GM12873 (cell line): Measurements from ENCODE around the gene CEP85L.

Experiments
- TF ChIP-seq, protein P1 (sequence below): IDR thresholded peaks from 2 replicates; pipeline ENCODE4 v1.5.1; 2012; ENCODE audit warnings: low read depth, mild to moderate bottlenecking, moderate library complexity, low read length, control low read depth; ENCODE audit not compliant: insufficient read depth; ENCODE audit errors: missing control alignments

CEP85L gene

DNA sequence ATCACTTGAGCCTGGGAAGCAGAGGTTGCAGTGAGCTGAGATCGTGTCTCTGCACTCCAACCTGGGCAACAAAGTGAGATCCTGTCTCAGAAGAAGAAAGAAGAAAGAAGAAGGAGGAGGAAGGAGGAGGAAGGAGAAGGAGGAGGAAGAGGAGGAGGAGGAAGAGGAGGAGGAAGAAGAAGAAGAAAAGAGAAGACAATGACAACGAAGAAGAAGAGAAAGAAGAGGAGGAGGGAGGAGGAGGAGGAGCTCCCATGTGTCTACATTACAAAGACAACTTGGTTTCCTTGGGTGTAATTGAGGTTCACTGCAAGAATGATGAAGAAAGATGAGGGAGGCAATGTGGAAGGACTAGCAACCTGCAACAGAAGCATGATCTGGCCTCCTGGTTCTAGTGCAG lies 21.3 kb upstream of the CEP85L start:
- TF ChIP-seq, protein P1, sequence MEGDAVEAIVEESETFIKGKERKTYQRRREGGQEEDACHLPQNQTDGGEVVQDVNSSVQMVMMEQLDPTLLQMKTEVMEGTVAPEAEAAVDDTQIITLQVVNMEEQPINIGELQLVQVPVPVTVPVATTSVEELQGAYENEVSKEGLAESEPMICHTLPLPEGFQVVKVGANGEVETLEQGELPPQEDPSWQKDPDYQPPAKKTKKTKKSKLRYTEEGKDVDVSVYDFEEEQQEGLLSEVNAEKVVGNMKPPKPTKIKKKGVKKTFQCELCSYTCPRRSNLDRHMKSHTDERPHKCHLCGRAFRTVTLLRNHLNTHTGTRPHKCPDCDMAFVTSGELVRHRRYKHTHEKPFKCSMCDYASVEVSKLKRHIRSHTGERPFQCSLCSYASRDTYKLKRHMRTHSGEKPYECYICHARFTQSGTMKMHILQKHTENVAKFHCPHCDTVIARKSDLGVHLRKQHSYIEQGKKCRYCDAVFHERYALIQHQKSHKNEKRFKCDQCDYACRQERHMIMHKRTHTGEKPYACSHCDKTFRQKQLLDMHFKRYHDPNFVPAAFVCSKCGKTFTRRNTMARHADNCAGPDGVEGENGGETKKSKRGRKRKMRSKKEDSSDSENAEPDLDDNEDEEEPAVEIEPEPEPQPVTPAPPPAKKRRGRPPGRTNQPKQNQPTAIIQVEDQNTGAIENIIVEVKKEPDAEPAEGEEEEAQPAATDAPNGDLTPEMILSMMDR: no peak

DNA sequence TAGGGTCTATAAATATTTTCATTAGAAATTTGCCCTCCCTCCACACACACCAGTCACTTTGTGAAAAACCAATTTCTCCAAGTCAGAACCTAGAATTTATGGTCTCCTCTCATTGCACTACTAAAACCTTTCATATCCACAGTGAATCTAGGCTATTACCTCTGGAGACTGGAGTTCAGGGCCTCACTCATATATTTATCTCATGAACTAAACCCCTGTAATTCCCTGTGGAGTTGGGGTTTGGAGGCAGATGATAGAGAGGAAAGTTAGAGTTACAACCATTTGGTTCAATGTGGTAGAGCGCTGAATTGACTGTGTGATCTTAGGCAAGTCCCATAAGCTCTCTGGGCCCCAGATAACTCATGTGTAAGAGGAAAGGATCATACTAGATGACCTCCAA lies 18.2 kb upstream of the CEP85L start:
- TF ChIP-seq, protein P1: no peak

GRCh38 chr6:118668761-118669385 lies 17.5 kb upstream of the CEP85L start:
- TF ChIP-seq, protein P1: no peak

- TF ChIP-seq, protein P1: no peak
Measured at GRCh38 chr6:118667988-118668387, 16.6 kb upstream of the CEP85L start.

DNA sequence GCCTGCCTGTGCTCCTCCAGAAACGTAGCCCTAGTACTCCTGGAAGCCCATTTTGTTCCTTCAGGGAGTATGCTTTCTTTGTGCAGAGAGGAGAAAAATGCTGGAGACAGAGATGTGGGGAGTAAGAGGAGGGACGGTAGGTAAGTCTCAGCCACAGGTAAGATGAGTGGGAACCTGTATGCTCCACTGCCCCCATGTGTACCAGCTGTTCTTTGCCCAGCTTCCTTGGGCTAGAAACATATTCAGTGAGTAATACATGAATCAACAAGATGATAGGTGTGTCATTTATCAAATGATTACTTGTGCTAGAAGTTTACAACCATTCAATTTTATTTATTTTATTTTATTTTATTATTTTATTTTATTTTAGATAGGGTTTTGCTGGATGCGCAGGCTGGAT lies 13.6 kb upstream of the CEP85L start:
- TF ChIP-seq, protein P1: no peak

GRCh38 chr6:118663993-118664985 lies 12.9 kb upstream of the CEP85L start:
- TF ChIP-seq, protein P1: no peak

DNA sequence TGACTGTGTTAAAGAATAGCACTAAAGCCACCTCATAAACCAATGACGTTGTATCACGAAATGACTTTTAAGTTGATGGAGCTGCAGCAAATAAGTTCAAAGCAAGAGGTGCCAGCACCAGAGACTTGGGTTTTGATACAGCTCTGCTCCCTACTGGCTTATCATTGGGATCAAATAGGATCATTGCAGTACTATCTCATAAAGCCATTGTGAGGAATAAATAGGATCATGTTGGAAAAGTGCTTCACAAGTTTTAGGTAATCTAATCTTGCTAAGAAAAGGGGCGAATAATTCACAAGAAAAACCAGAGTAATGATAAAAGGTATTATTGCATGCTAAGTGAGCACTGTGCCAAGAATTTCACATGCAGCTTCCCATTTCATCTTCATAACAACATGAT lies 10.4 kb upstream of the CEP85L start:
- TF ChIP-seq, protein P1: no peak
